WI38 (cell line): ENCODE data around the gene ISL2.

Source experiments
- H3K4me3 ChIP-seq: 2 replicates; pipeline ENCODE4 v1.5.1; 2011; ENCODE audit warnings: low read depth, mild to moderate bottlenecking, control low read depth, low read length
- CTCF ChIP-seq: IDR thresholded peaks from 2 replicates; pipeline ENCODE4 v1.5.1; 2012; ENCODE audit warnings: low read depth, mild to moderate bottlenecking, control low read depth, low read length

The ISL2 gene

GRCh38 chr15:76366714-76367113 lies 30.1 kb downstream of the ISL2 start:
- TF ChIP-seq CTCF: no peak
- no peak overlapping the region for H3K4me3 ChIP-seq

GRCh38 chr15:76368122-76368621 lies 31.6 kb downstream of the ISL2 start:
- no peak for TF ChIP-seq CTCF
- no peak overlapping the region for H3K4me3 ChIP-seq

- no peak for TF ChIP-seq CTCF
- no peak overlapping the region for H3K4me3 ChIP-seq
Observed at GRCh38 chr15:76376029-76376428, 39.5 kb downstream of the ISL2 start.

- TF ChIP-seq CTCF: no peak
- H3K4me3 ChIP-seq: no peak overlapping the region
Observed at GRCh38 chr15:76376816-76377215, 40.2 kb downstream of the ISL2 start.

- no peak for TF ChIP-seq CTCF
- H3K4me3 ChIP-seq: no peak overlapping the region
Observed at GRCh38 chr15:76377217-76377616, 40.6 kb downstream of the ISL2 start.

GRCh38 chr15:76377751-76378150 lies 41.2 kb downstream of the ISL2 start:
- H3K4me3 ChIP-seq: no peak overlapping the region
- TF ChIP-seq CTCF: no peak

- H3K4me3 ChIP-seq: no peak overlapping the region
- TF ChIP-seq CTCF: no peak
Observed at GRCh38 chr15:76378691-76379090, 42.1 kb downstream of the ISL2 start.
